GM23248 (cell line): ENCODE results near the gene ZNF555. TPM values are rescaled to one million over a fixed set of nuclear protein-coding genes. Genes with fewer than 3 reads are reported as not detected.

Experiments
- DNase-seq: peaks from one replicate; pipeline ENCODE4 v3.0.0-alpha.2; 2015
- H2AFZ ChIP-seq: fragments of 200-600 bp; sonication (generic); 2 replicates; pipeline ENCODE4 v1.6.1; 2016; ENCODE audit warnings: antibody characterized with exemption
- H3F3A ChIP-seq: fragments of 200-600 bp; sonication (generic); 2 replicates; pipeline ENCODE4 v1.6.1; 2016; ENCODE audit warnings: mild to moderate bottlenecking, antibody characterized with exemption, mixed run types; ENCODE audit not compliant: insufficient read depth
- H3K27ac ChIP-seq: fragments of 200-600 bp; sonication (generic); 2 replicates; pipeline ENCODE4 v1.5.1; 2016; ENCODE audit warnings: mild to moderate bottlenecking
- H3K27me3 ChIP-seq: fragments of 200-600 bp; sonication (generic); replicated peaks from 2 replicates; pipeline ENCODE4 v1.6.1; 2016; ENCODE audit warnings: mild to moderate bottlenecking; ENCODE audit not compliant: insufficient read depth
- H3K36me3 ChIP-seq: fragments of 200-600 bp; sonication (generic); 2 replicates; pipeline ENCODE4 v1.6.1; 2016; ENCODE audit warnings: low read depth, mild to moderate bottlenecking
- H3K4me1 ChIP-seq: fragments of 200-600 bp; sonication (generic); 2 replicates; pipeline ENCODE4 v1.6.1; 2016; ENCODE audit warnings: mild to moderate bottlenecking; ENCODE audit not compliant: insufficient read depth
- H3K4me2 ChIP-seq: fragments of 200-600 bp; sonication (generic); one replicate; pipeline ENCODE4 v1.6.1; 2016; ENCODE audit warnings: mild to moderate bottlenecking; ENCODE audit not compliant: unreplicated experiment
- H3K4me3 ChIP-seq: fragments of 200-600 bp; sonication (generic); 2 replicates; pipeline ENCODE4 v1.5.1; 2016; ENCODE audit warnings: mild to moderate bottlenecking
- H3K79me2 ChIP-seq: fragments of 200-600 bp; sonication (generic); 2 replicates; pipeline ENCODE4 v1.6.1; 2016; ENCODE audit warnings: mild to moderate bottlenecking; ENCODE audit not compliant: insufficient read depth
- H3K9ac ChIP-seq: fragments of 200-600 bp; sonication (generic); 2 replicates; pipeline ENCODE4 v1.6.1; 2016; ENCODE audit warnings: mild to moderate bottlenecking
- H3K9me2 ChIP-seq: fragments of 200-600 bp; sonication (generic); 2 replicates; pipeline ENCODE4 v1.6.1; 2016; ENCODE audit warnings: mixed run types, mild to moderate bottlenecking, moderate library complexity; ENCODE audit not compliant: insufficient read depth
- H3K9me3 ChIP-seq: fragments of 200-600 bp; sonication (generic); one replicate; pipeline ENCODE4 v1.6.1; 2017; ENCODE audit warnings: low read depth
- H4K20me1 ChIP-seq: fragments of 200-600 bp; sonication (generic); 2 replicates; pipeline ENCODE4 v1.6.0; 2016; ENCODE audit not compliant: insufficient read depth
- EZH2 ChIP-seq: fragments of 200-600 bp; sonication (generic); IDR thresholded peaks from 2 replicates; pipeline ENCODE4 v1.6.1; 2018; ENCODE audit warnings: antibody characterized with exemption, mild to moderate bottlenecking; ENCODE audit not compliant: insufficient read depth, poor library complexity, severe bottlenecking
- EZH2phosphoT487 ChIP-seq: fragments of 200-600 bp; sonication (generic); IDR thresholded peaks from 2 replicates; pipeline ENCODE4 v1.6.1; 2018; ENCODE audit warnings: antibody characterized with exemption, moderate library complexity, mild to moderate bottlenecking, low read depth; ENCODE audit not compliant: insufficient read depth
- WGBS, 2 experiments: methylation state at CpG; one replicate each; pipeline ENCODE4 v1.1.6; 2015 to 2017; ENCODE audit warnings: low lambda C conversion rate in 2 of 2, low coverage in 1 of 2; ENCODE audit errors: missing lambda C conversion rate in 2 of 2; 5-methylcytosine and 5-hydroxymethylcytosine counted together
- in situ Hi-C: fragments of 300-500 bp; cut with MboI; formaldehyde crosslinking; loops from 2 replicates; pipeline ENCODE4 v1.15.0; 2020
- polyA plus RNA-seq: library from polyadenylated mRNA; unstranded; fragments of >200 nt; fragmentation: Nextera tagmentation; extraction: Ambion mirVana; gene quantifications from 2 replicates; pipeline ENCODE4 v1.2.1, GENCODE V29; 2016
- total RNA-seq: library from RNA; depleted of rRNA; stranded (reverse); fragments of >200 nt; shearing (Covaris generic); gene quantifications from 2 replicates; pipeline ENCODE4 v1.2.3, GENCODE V29; 2014

Gene ZNF555
- total and polyA plus RNA-seq, 2 experiments from 2014 or later, result 4.3 to 6.2 TPM

GRCh38 chr19:2812414-2813234 lies 28.7 kb upstream of the ZNF555 start:
- no peaks in the 10 kb centered on the region for H3K9me3 ChIP-seq
- in situ Hi-C loops, result no loop called here
- no peak overlapping the region for H3K27ac ChIP-seq
- H3K4me1 ChIP-seq, result no peaks in the 10 kb centered on the region
- H3K9ac ChIP-seq, result no peak overlapping the region
- no peaks in the 10 kb centered on the region; the same call in 1 of the 2 replicates for H3K36me3 ChIP-seq
- H3F3A ChIP-seq, result no peaks in the 10 kb centered on the region
- H4K20me1 ChIP-seq, result no peaks in the 10 kb centered on the region
- no peak overlapping the region for H3K4me2 ChIP-seq
- H2AFZ ChIP-seq, result no peak overlapping the region
- H3K4me3 ChIP-seq, result no peak overlapping the region
- DNase-seq, result no peak
- TF ChIP-seq EZH2phosphoT487 (no peak), EZH2 (no peak)
- 94 to 95% methylated on average over 30 to 32 of the region's 37 CpGs for WGBS, 2 experiments
- H3K9me2 ChIP-seq, result no peaks in the 10 kb centered on the region
- no peaks in the 10 kb centered on the region for H3K79me2 ChIP-seq
- H3K27me3 ChIP-seq, result no peaks in the 10 kb centered on the region

- WGBS, 2 experiments, result 89 to 90% methylated on average over 29 to 33 of the region's 35 CpGs
- H2AFZ ChIP-seq, result no peak overlapping the region
- H3K4me2 ChIP-seq, result no peak overlapping the region
- in situ Hi-C loops, result no loop called here
- H3K36me3 ChIP-seq, result no peaks in the 10 kb centered on the region; the same call in 1 of the 2 replicates
- H3F3A ChIP-seq, result no peaks in the 10 kb centered on the region
- H3K9me3 ChIP-seq, result no peaks in the 10 kb centered on the region
- TF ChIP-seq EZH2 (no peak), EZH2phosphoT487 (no peak)
- H3K4me1 ChIP-seq, result no peaks in the 10 kb centered on the region
- no peak overlapping the region for H3K27ac ChIP-seq
- H3K9me2 ChIP-seq, result no peaks in the 10 kb centered on the region
- no peak overlapping the region for H3K9ac ChIP-seq
- no peak for DNase-seq
- no peaks in the 10 kb centered on the region for H3K79me2 ChIP-seq
- no peak overlapping the region for H3K4me3 ChIP-seq
- no peaks in the 10 kb centered on the region for H3K27me3 ChIP-seq
- H4K20me1 ChIP-seq, result no peaks in the 10 kb centered on the region
Observed at GRCh38 chr19:2813235-2814160, 27.8 kb upstream of the ZNF555 start.

- in situ Hi-C loops, result no loop called here
- no peaks in the 10 kb centered on the region for H3K9me2 ChIP-seq
- no peaks in the 10 kb centered on the region for H3K79me2 ChIP-seq
- no peaks in the 10 kb centered on the region for H3K9me3 ChIP-seq
- no peaks in the 10 kb centered on the region for H3F3A ChIP-seq
- H3K4me3 ChIP-seq, result no peak overlapping the region
- no peak overlapping the region for H3K9ac ChIP-seq
- no peaks in the 10 kb centered on the region for H3K36me3 ChIP-seq
- H3K27ac ChIP-seq, result no peak overlapping the region
- H4K20me1 ChIP-seq, result no peaks in the 10 kb centered on the region
- no peak for DNase-seq
- H3K4me2 ChIP-seq, result no peak overlapping the region
- TF ChIP-seq EZH2, result no peak
- TF ChIP-seq EZH2phosphoT487, result no peak
- 86 to 90% methylated on average over 11 of the region's 11 CpGs for WGBS, 2 experiments
- no peaks in the 10 kb centered on the region for H3K4me1 ChIP-seq
- H2AFZ ChIP-seq, result no peak overlapping the region
- no peaks in the 10 kb centered on the region for H3K27me3 ChIP-seq
Observed at GRCh38 chr19:2814426-2814825, 26.8 kb upstream of the ZNF555 start.

GRCh38 chr19:2815191-2815614 lies 26.1 kb upstream of the ZNF555 start:
- Histone ChIP-seq H3K9me3 (no peaks in the 10 kb centered on the region), H3K4me3 (no peak overlapping the region), H3K36me3 (no peaks in the 10 kb centered on the region), H4K20me1 (no peaks in the 10 kb centered on the region), H3K9me2 (no peaks in the 10 kb centered on the region), H3K27me3 (no peaks in the 10 kb centered on the region), H3F3A (no peaks in the 10 kb centered on the region), H3K27ac (no peak overlapping the region), H3K4me2 (no peak overlapping the region), H3K9ac (no peak overlapping the region), H2AFZ (no peak overlapping the region), H3K79me2 (no peaks in the 10 kb centered on the region), H3K4me1 (no peaks in the 10 kb centered on the region)
- WGBS, 2 experiments, result 79 to 82% methylated on average over 10 to 13 of the region's 13 CpGs
- no peak for DNase-seq
- TF ChIP-seq EZH2, result no peak
- TF ChIP-seq EZH2phosphoT487, result no peak
- in situ Hi-C loops, result no loop called here
